K562 (cell line): ENCODE measurements around the gene FXR1. TPM values are rescaled to one million over a fixed set of nuclear protein-coding genes. Genes with fewer than 3 reads are reported as not detected.
A peak's percentile ranks its signal among the peaks of the same experiment; 100 is the strongest.

Experiments
- ATAC-seq: fragments of 200-7000 bp; cut with Tn5 transposase; 3 replicates; pipeline ENCODE4 v1.9.1; 2020; ENCODE audit warnings: moderate library complexity
- BruUV-seq: library from RNA; stranded (reverse); fragments of 400-500 nt; replicated peaks from 2 replicates; lab custom pipeline; 2021; lab: Mats Ljungman, UMichigan
- CTCF ChIA-PET: fragments of 300-600 bp; formaldehyde crosslinking; extraction: SDS; loops from one replicate; lab custom pipeline; 2021; ENCODE audit warnings: low intra/inter-chr PET ratio; lab: Yijun Ruan, JAX
- POLR2A ChIA-PET: fragments of 300-600, 350-650 bp; sonication (Branson Sonifier 250); formaldehyde crosslinking; extraction: SDS; loops from one replicate; lab custom pipeline; 2021; ENCODE audit warnings: antibody characterized with exemption, inconsistent platforms; lab: Yijun Ruan, JAX
- DNase-seq, 4 experiments: peaks; one replicate each; pipeline versions ENCODE4 v3.0.0 to v3.0.0-alpha.2; 2011 to 2018; ENCODE audit warnings: low spot score in 3 of 4, mixed read lengths in 3 of 4; ENCODE audit errors: extremely low read depth in 1 of 4
- FAIRE-seq: peaks from 2 replicates; lab custom pipeline; 2011; peaks lifted over from hg19 to GRCh38; lab: Jason Lieb, UNC
- H2AFZ ChIP-seq: 2 replicates; pipeline ENCODE4 v1.6.0; 2011; ENCODE audit warnings: low read depth, low read length, control low read depth, inconsistent platforms
- H3K27ac ChIP-seq: fragments of 200-600 bp; 3 replicates; pipeline ENCODE4 v1.8.0; 2011; ENCODE audit warnings: low read depth, mild to moderate bottlenecking, control low read depth, inconsistent platforms, low read length, moderate library complexity, mixed read lengths; ENCODE audit errors: extremely low read depth
- H3K27me3 ChIP-seq, 2 experiments: fragments of 300-600 bp in 1 of 2; 2 replicates in 1 of 2; 3 replicates in 1 of 2; pipeline versions ENCODE4 v1.6.0 to v1.8.0; 2011; ENCODE audit warnings: inconsistent platforms in 2 of 2, low read length in 2 of 2, mild to moderate bottlenecking in 1 of 2, mixed read lengths in 1 of 2, moderate library complexity in 1 of 2; ENCODE audit not compliant: control insufficient read depth in 2 of 2, insufficient read depth in 2 of 2
- H3K36me3 ChIP-seq: fragments of 300-600 bp; 3 replicates; pipeline ENCODE4 v1.8.0; 2011; ENCODE audit warnings: mild to moderate bottlenecking, low read length, inconsistent platforms; ENCODE audit not compliant: control insufficient read depth, insufficient read depth
- H3K4me1 ChIP-seq, 2 experiments: fragments of 200-600 bp in 1 of 2; replicated peaks in 1 of 2; 2 replicates in 1 of 2; 3 replicates in 1 of 2; pipeline versions ENCODE4 v1.5.1 to v1.8.0; 2011; ENCODE audit warnings: inconsistent platforms in 2 of 2, low read length in 2 of 2, mild to moderate bottlenecking in 1 of 2, mixed read lengths in 1 of 2, moderate library complexity in 1 of 2; ENCODE audit not compliant: control insufficient read depth in 2 of 2, insufficient read depth in 2 of 2
- H3K4me2 ChIP-seq: 2 replicates; pipeline ENCODE4 v1.6.1; 2011; ENCODE audit warnings: low read length, control low read depth, inconsistent platforms, mixed read lengths; ENCODE audit not compliant: insufficient read depth
- H3K4me3 ChIP-seq: fragments of 200-600 bp; sonication (generic), shearing (Covaris generic); 2 replicates; pipeline ENCODE4 v1.5.1; 2016; ENCODE audit warnings: control low read depth, inconsistent platforms
- H3K79me2 ChIP-seq: fragments of 200-600 bp; 3 replicates; pipeline ENCODE4 v1.8.0; 2011; ENCODE audit warnings: low read length, inconsistent platforms; ENCODE audit not compliant: control insufficient read depth, insufficient read depth
- H3K9ac ChIP-seq, 2 experiments: 2 replicates each; pipeline versions ENCODE4 v1.6.0 to v1.6.1; 2011; ENCODE audit warnings: low read depth in 2 of 2, low read length in 2 of 2, control low read depth in 1 of 2, inconsistent platforms in 1 of 2, mild to moderate bottlenecking in 1 of 2, mixed read lengths in 1 of 2; ENCODE audit not compliant: insufficient read depth in 1 of 2
- H3K9me1 ChIP-seq: one replicate; pipeline ENCODE4 v1.6.0; 2011; ENCODE audit warnings: inconsistent platforms, mild to moderate bottlenecking, low read length, moderate library complexity; ENCODE audit not compliant: control insufficient read depth, insufficient read depth
- H3K9me3 ChIP-seq: replicated peaks from 2 replicates; pipeline ENCODE4 v1.5.1; 2011; ENCODE audit warnings: low read depth, low read length, inconsistent platforms; ENCODE audit not compliant: control insufficient read depth, insufficient read depth
- H4K20me1 ChIP-seq: replicated peaks from 2 replicates; pipeline ENCODE4 v1.6.1; 2011; ENCODE audit warnings: low read length, inconsistent platforms, mixed read lengths; ENCODE audit not compliant: control insufficient read depth, insufficient read depth
- ATF4 ChIP-seq: fragments of 450-650 bp; formaldehyde crosslinking; IDR thresholded peaks from 2 replicates; pipeline ENCODE4 v1.4.0; 2022; ENCODE audit warnings: mild to moderate bottlenecking, moderate library complexity
- CTBP1 ChIP-seq: fragments of 450-650 bp; IDR thresholded peaks from 2 replicates; pipeline ENCODE4 v1.6.1; 2016; ENCODE audit warnings: borderline replicate concordance
- ELF2 ChIP-seq: fragments of 250-450 bp; sonication (Bioruptor Pico); IDR thresholded peaks from 2 replicates; pipeline ENCODE4 v1.5.0; 2021; ENCODE audit warnings: mild to moderate bottlenecking
- ETV1 ChIP-seq: fragments of 450-650 bp; conservative IDR thresholded peaks from 2 replicates; pipeline ENCODE4 v1.6.1; 2016; ENCODE audit warnings: missing genetic modification characterization, control low read depth, low read depth, missing compliant biosample characterization
- MIER1 ChIP-seq: fragments of 450-650 bp; IDR thresholded peaks from 2 replicates; pipeline ENCODE4 v1.6.1; 2016; ENCODE audit warnings: antibody characterized with exemption, mild to moderate bottlenecking, low read depth
- MNT ChIP-seq, 2 experiments: fragments of 450-650 bp; conservative IDR thresholded peaks; 2 replicates each; pipeline ENCODE4 v1.6.1; 2017; ENCODE audit warnings: mild to moderate bottlenecking in 2 of 2, moderate library complexity in 2 of 2
- PKNOX1 ChIP-seq: fragments of 450-650 bp; IDR thresholded peaks from 2 replicates; pipeline ENCODE4 v1.6.1; 2016
- PTRF ChIP-seq: fragments of 450-650 bp; IDR thresholded peaks from 2 replicates; pipeline ENCODE4 v1.6.1; 2016; ENCODE audit warnings: mild to moderate bottlenecking, missing genetic modification characterization, missing compliant biosample characterization
- RFX1 ChIP-seq: fragments of 450-650 bp; IDR thresholded peaks from 2 replicates; pipeline ENCODE4 v1.6.1; 2016; ENCODE audit warnings: mild to moderate bottlenecking, moderate library complexity
- SUPT5H ChIP-seq: fragments of 450-650 bp; IDR thresholded peaks from 2 replicates; pipeline ENCODE4 v1.6.1; 2016
- TAF9B ChIP-seq: fragments of 450-650 bp; IDR thresholded peaks from 2 replicates; pipeline ENCODE4 v1.6.1; 2018; ENCODE audit warnings: mild to moderate bottlenecking; ENCODE audit not compliant: partially characterized antibody
- TEAD4 ChIP-seq, 2 experiments: sonication (generic) in 1 of 2; formaldehyde crosslinking in 1 of 2; IDR thresholded peaks; 2 replicates each; pipeline versions ENCODE4 v1.6.1 to v1.8.0; 2012 to 2022; ENCODE audit warnings: borderline replicate concordance in 1 of 2, inconsistent platforms in 1 of 2, low read length in 1 of 2, mild to moderate bottlenecking in 1 of 2, missing genetic modification reagents in 1 of 2
- ZBTB9 ChIP-seq: fragments of 450-650 bp; formaldehyde crosslinking; IDR thresholded peaks from 2 replicates; pipeline ENCODE4 v1.4.0; 2020; ENCODE audit warnings: mild to moderate bottlenecking, moderate library complexity
- ZNF445 ChIP-seq: fragments of 250-450 bp; sonication (Bioruptor Pico); IDR thresholded peaks from 2 replicates; pipeline ENCODE4 v1.4.0; 2020; ENCODE audit warnings: low read depth, mild to moderate bottlenecking, moderate library complexity
- WGBS: fragments of 100-300 bp; shearing (Covaris generic); methylation state at CpG from one replicate; pipeline ENCODE4 v1.1.6; 2016; ENCODE audit warnings: low coverage, mixed read lengths; ENCODE audit not compliant: insufficient coverage; ENCODE audit errors: missing lambda C conversion rate; 5-methylcytosine and 5-hydroxymethylcytosine counted together
- in situ Hi-C: fragments of 300-500 bp; cut with MboI; formaldehyde crosslinking; loops from 4 replicates; pipeline ENCODE4 v1.15.0; 2018; ENCODE audit warnings: inconsistent platforms, mixed read lengths
- intact Hi-C: fragments of 100-400 bp; cut with micrococcal nuclease; formaldehyde crosslinking; loops from 2 replicates; pipeline ENCODE4 v1.14.2; 2022
- polyA plus RNA-seq, 8 experiments: library from polyadenylated mRNA; depleted of rRNA in 4 of 8; stranded (reverse) in 5 of 8; unstranded in 3 of 8; fragments of >200 nt; fragmentation: Nextera tagmentation in 2 of 8; fragmentation: Illumina TruSeq in 1 of 8; extraction: Ambion mirVana in 2 of 8; extraction: Trizol in 1 of 8; gene quantifications; 2 replicates each; pipeline versions ENCODE4 v1.2.1 to v1.2.3, GENCODE V29; 2011 to 2014; ENCODE audit warnings: inconsistent platforms in 1 of 8, missing spikeins in 1 of 8
- total RNA-seq, 7 experiments: library from RNA; depleted of rRNA in 6 of 7; stranded (reverse); fragments of >200 nt in 6 of 7; fragmentation: Illumina TruSeq in 2 of 7; extraction: Trizol in 2 of 7; gene quantifications; 2 replicates each; pipeline versions ENCODE4 v1.2.1 to v1.2.3, GENCODE V29; 2011 to 2021; ENCODE audit warnings: low replicate concordance in 1 of 7

The FXR1 gene
- total and polyA plus RNA-seq, 9 of the 15 experiments (the other 6 are each of a cell fraction or from before 2014, with no cell fraction given), result 59.4 to 177 (median 136) TPM

GRCh38 chr3:180989291-180990163 lies 77.1 kb downstream of the FXR1 start, which contains the start of gene DNAJC19:
DNAJC19 (minus strand) TSS chr3:180989736; CDS start chr3:180989602, 134 bp downstream.
- POLR2A ChIA-PET, result interaction anchor here (1.1 kb wide), 1 partner anchor 10 kb away, joined by 12 read pairs; no protein-coding TSS in a partner anchor
- Histone ChIP-seq H3K9ac (peak within 1 kb of the TSS; percentile 91 to 97), H3K4me1 (peaks cover 2 to 11% of the 10 kb centered on the region in 2 experiments; a peak in 3 of 5 replicates), H3K36me3 (peaks cover 32% of the 10 kb centered on the region), H3K27ac (peak within 1 kb of the TSS; percentile 82), H2AFZ (peak within 1 kb of the TSS; percentile 97), H3K4me2 (peak within 1 kb of the TSS; percentile 99), H3K79me2 (peaks cover 28% of the 10 kb centered on the region), H3K4me3 (peak within 1 kb of the TSS; percentile 94), H3K9me3 (no peaks in the 10 kb centered on the region), H3K27me3 (no peaks in the 10 kb centered on the region; a peak in 1 of 5 replicates), H4K20me1 (no peaks in the 10 kb centered on the region), H3K9me1 (no peaks in the 10 kb centered on the region)
- TSS peak; percentile 66 for BruUV-seq
- peak; percentile 88 to 97 (median 89) for DNase-seq
- peak; percentile 96 for ATAC-seq
- in situ Hi-C loops (loop anchor here (25.0 kb wide), 1 partner anchor 377 kb away; the partner anchor contains the start of gene TTC14), intact Hi-C loops (loop anchor here (2.0 to 10.0 kb wide), 5 partner anchors 77 to 1813 kb away; partner anchors contain the start of genes FXR1 and TTC14)
- under 1% methylated on average over 35 of the region's 43 CpGs for WGBS
- CTCF ChIA-PET, result no interaction called here
- peak; percentile 96 for FAIRE-seq
- peak; percentile 58; the same call in 1 of the 2 replicates for TF ChIP-seq ATF4 (CRISPR knock-in tag)
- TF ChIP-seq ZNF445 (CRISPR knock-in tag), result no peak
- TF ChIP-seq MIER1, result no peak
- TF ChIP-seq PKNOX1, result peak; percentile 72; the same call in 1 of the 2 replicates
- no peak for TF ChIP-seq ELF2 (CRISPR knock-in tag)
- TF ChIP-seq SUPT5H, result peak; percentile 95
- no peak for TF ChIP-seq PTRF
- TF ChIP-seq ETV1 (tag), result peak; percentile 45
- TF ChIP-seq RFX1, result peak; percentile 39; the same call in 1 of the 2 replicates
- peak; percentile 71 to 81 for TF ChIP-seq MNT (conservative IDR thresholded peaks at IDR 0.05)
- peak; percentile 64; the same call in 1 of the 2 replicates for TF ChIP-seq ZBTB9 (CRISPR knock-in tag)
- TF ChIP-seq CTBP1, result peak; percentile 47; the same call in 1 of the 2 replicates
- TF ChIP-seq TEAD4 (IDR thresholded peaks at IDR 0.05; ENCODE audit: low read length), result no peak
- no peak for TF ChIP-seq TEAD4 (CRISPR knock-in tag; IDR thresholded peaks at IDR 0.05; ENCODE audit: borderline replicate concordance)
- peak; percentile 84 for TF ChIP-seq TAF9B
